ENCODE data around the gene SIM1. TPM values are rescaled to one million over a fixed set of nuclear protein-coding genes. Genes with fewer than 3 reads are reported as not detected.

Gene SIM1
- total RNA-seq, 8 experiments from 2014 or later: 1.5 to 8.3 (median 3.8) TPM

DNA sequence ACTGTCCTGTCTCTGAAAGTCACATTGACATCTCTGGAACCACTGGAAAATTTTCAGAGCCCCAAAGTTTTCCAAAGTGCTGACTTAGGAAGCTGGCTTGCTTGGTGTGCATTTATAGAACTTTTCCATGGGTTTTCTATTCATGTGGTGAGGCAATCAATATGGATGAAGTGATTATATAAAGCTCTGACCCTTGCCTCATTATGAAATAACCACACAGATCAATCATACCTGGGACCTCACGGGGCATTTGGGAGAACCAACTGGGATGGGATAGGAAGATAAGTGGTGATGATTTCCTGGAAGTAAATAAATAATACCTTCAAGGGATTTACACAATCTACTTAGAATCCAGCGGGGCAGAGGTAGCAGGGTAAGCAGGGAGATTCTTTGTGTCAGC, 22.9 kb upstream of the SIM1 start:
- Histone ChIP-seq H3K4me3 (no peak overlapping the region), H3K4me1 (replicated peaks in 1 of 2) (peaks cover 0 to 14% of the 10 kb centered on the region in 2 donors), H3K27ac (no peak overlapping the region)
- ATAC-seq (replicated peaks in 6 of 8): no peak
- in situ Hi-C loops (cut with MboI; ENCODE audit: low pct_unique_long_range_greater_than_20kb in 2 of 9, low sequenced_read_pairs in 9 of 9, unreplicated experiment in 9 of 9): loop anchor here in 5 of 9 experiments (10.0 to 25.0 kb wide), 3 partner anchors 373 to 475 kb away; no protein-coding TSS in a partner anchor
- 75 to 100% (median 100%) methylated on average over 1 to 2 of the region's 2 CpGs; no CpG with 5 or more reads in 3 of the 10 experiments for WGBS, 10 experiments

- in situ Hi-C loops (cut with MboI; ENCODE audit: low pct_unique_long_range_greater_than_20kb in 2 of 9, low sequenced_read_pairs in 9 of 9, unreplicated experiment in 9 of 9): loop anchor here in 5 of 9 experiments (10.0 to 25.0 kb wide), 3 partner anchors 370 to 473 kb away; no protein-coding TSS in a partner anchor
- Histone ChIP-seq H3K4me3 (no peak overlapping the region), H3K4me1 (replicated peaks in 1 of 2) (no peaks in the 10 kb centered on the region), H3K27ac (no peak overlapping the region)
- no peak for ATAC-seq (replicated peaks in 6 of 8)
These were observed 20.5 kb upstream of the SIM1 start for GRCh38 chr6:100485268-100485667.

DNA sequence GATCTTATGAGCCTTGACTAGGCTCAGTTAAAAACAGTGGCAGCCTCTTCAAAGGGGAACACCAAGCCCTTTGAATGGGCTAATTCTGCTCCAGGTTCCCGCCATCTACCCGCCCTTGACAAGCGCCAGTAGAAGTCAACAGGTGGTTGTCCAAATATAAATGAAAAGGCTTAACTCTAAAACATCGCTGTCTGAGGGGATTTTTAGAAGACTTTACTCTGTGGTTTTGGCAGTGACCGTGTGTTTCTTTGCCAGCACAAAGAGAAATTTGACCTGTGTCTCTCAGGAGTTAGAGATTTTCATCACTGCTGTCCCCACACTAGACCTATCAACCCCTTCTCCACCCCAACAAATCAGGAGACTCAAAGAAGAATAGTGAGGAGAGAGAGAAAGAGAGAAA, 19.8 kb upstream of the SIM1 start:
- WGBS, 10 experiments: 33 to 97% (median 86%) methylated on average over 1 to 5 of the region's 5 CpGs; no CpG with 5 or more reads in 3 of the 10 experiments
- no peak overlapping the region for H3K27ac ChIP-seq
- ATAC-seq (replicated peaks in 6 of 8): no peak
- in situ Hi-C loops (cut with MboI; ENCODE audit: low pct_unique_long_range_greater_than_20kb in 2 of 9, low sequenced_read_pairs in 9 of 9, unreplicated experiment in 9 of 9): loop anchor here in 5 of 9 experiments (10.0 to 25.0 kb wide), 3 partner anchors 370 to 472 kb away; no protein-coding TSS in a partner anchor
- no peak overlapping the region for H3K4me3 ChIP-seq
- H3K4me1 ChIP-seq (replicated peaks in 1 of 2): no peaks in the 10 kb centered on the region

- Histone ChIP-seq H3K4me3 (no peak overlapping the region), H3K27ac (no peak overlapping the region), H3K4me1 (replicated peaks in 1 of 2) (no peaks in the 10 kb centered on the region)
- ATAC-seq (replicated peaks in 6 of 8): no peak
- whole genome bisulfite sequencing, 10 experiments: 20 to 92% (median 50%) methylated on average over 1 to 2 of the region's 2 CpGs; no CpG with 5 or more reads in 6 of the 10 experiments
- in situ Hi-C loops (cut with MboI; ENCODE audit: low pct_unique_long_range_greater_than_20kb in 2 of 9, low sequenced_read_pairs in 9 of 9, unreplicated experiment in 9 of 9): loop anchor here in 5 of 9 experiments (10.0 to 25.0 kb wide), 3 partner anchors 368 to 470 kb away; no protein-coding TSS in a partner anchor
These were observed 18.0 kb upstream of the SIM1 start for GRCh38 chr6:100482698-100483097.

GRCh38 chr6:100479179-100480035, 14.7 kb upstream of the SIM1 start:
- in situ Hi-C loops (cut with MboI; ENCODE audit: low pct_unique_long_range_greater_than_20kb in 2 of 9, low sequenced_read_pairs in 9 of 9, unreplicated experiment in 9 of 9): loop anchor here (10.0 to 25.0 kb wide), 3 partner anchors 365 to 467 kb away; no protein-coding TSS in a partner anchor
- peak in 5 of 8 experiments; percentile 38 to 75 (median 66) for ATAC-seq (replicated peaks in 6 of 8)
- 0 to 72% (median 40%) methylated on average over 1 to 3 of the region's 3 CpGs; no CpG with 5 or more reads in 2 of the 10 experiments for WGBS, 10 experiments
- no peak overlapping the region for H3K27ac ChIP-seq
- no peaks in the 10 kb centered on the region for H3K4me1 ChIP-seq (replicated peaks in 1 of 2)
- no peak overlapping the region for H3K4me3 ChIP-seq

DNA sequence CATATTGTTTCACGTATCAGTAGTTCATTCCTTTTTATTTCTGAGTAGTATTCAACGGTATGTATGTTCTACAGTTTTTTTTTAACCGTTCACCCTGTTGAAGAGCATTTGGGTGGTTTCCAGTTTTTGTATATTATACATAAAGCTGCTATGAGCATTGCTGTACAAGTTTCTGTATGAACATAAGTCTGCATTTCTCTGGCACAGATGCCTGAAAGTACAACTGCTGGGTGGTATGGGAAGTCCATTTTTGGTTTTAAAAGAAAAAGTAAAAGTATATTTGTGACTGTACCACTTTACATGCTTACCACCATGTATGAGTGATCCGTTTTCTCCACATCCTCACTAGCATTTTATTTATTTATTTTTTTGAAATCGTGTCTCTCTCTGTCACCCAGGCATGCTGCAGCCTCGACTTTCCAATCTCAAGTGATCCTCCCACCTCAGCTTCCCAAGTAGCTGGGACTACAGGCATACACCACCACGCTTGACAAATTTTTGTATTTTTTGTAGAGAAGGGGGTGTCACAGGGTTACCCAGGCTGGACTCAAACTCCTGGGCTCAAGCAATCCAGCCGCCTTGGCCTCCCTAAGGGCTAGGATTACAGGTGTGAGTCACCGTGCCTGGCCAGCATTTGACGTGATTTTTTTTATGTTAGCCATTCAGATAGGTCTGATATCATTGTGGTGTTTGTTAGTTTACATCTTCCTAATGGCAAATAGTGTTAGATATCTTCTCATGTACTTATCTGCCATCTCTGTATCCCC, 11.0 kb upstream of the SIM1 start:
- in situ Hi-C loops (cut with MboI; ENCODE audit: low pct_unique_long_range_greater_than_20kb in 2 of 9, low sequenced_read_pairs in 9 of 9, unreplicated experiment in 9 of 9): loop anchor here in 8 of 9 experiments (10.0 to 25.0 kb wide), 3 partner anchors 361 to 463 kb away; no protein-coding TSS in a partner anchor
- WGBS, 10 experiments: 77 to 100% (median 84%) methylated on average over 2 to 10 of the region's 10 CpGs

DNA sequence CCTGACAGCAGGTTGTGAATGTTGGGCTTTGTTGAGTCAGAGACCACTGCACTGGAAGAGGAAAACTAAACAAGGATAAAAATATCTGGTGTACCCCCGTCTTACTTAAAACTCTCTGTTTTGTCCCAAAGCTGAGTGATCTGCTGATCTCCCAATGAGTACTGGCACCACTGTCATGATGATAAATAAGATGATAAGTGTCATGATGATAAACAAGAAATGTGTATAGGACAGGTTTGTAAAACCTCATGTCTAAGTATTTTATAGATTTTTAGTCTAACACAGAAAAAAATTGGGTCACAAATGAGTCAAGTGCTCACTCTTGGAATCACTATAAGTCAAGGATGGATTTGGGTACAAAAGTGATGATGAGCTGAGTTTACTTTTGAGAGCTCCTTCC, 8.5 kb upstream of the SIM1 start:
- H3K4me1 ChIP-seq (replicated peaks in 1 of 2): peaks cover 0 to 11% of the 10 kb centered on the region in 2 donors
- no peak for ATAC-seq (replicated peaks in 6 of 8)
- H3K27ac ChIP-seq: no peak overlapping the region
- H3K4me3 ChIP-seq: no peak overlapping the region
- 40 to 100% (median 76%) methylated on average over 1 of the region's 1 CpG; no CpG with 5 or more reads in 4 of the 10 experiments for WGBS, 10 experiments
- in situ Hi-C loops (cut with MboI; ENCODE audit: low pct_unique_long_range_greater_than_20kb in 2 of 9, low sequenced_read_pairs in 9 of 9, unreplicated experiment in 9 of 9): loop anchor here in 6 of 9 experiments (10.0 to 25.0 kb wide), 3 partner anchors 358 to 886 kb away; partner anchors contain the start of gene PRDM13 (in 2 of the 6)

More for the DNA sequence above, 11.0 kb upstream of the SIM1 start:
- Histone ChIP-seq H3K27ac (no peak overlapping the region), H3K4me3 (no peak overlapping the region), H3K4me1 (replicated peaks in 1 of 2) (peaks cover 0 to 11% of the 10 kb centered on the region in 2 donors)
- ATAC-seq (replicated peaks in 6 of 8): no peak

DNA sequence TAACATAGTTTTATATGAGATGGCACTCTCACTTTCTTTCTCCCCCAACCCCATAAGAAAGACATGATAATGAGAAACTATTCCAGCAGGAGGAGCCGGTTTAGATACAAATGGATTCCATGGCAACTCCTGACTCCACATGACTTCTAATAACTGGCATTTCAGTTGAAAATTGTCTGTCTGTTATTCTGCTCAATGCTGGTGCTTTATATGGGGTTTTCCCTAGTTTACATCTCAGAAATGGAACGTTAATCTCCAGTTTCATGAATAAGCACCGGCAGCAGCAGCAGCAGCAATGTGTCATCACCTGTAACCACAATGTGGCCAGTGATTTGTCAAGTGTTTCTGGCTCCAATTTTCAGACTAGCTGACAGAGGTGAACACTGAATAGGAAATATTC, 8.0 kb upstream of the SIM1 start:
- in situ Hi-C loops (cut with MboI; ENCODE audit: low pct_unique_long_range_greater_than_20kb in 2 of 9, low sequenced_read_pairs in 9 of 9, unreplicated experiment in 9 of 9): loop anchor here in 6 of 9 experiments (10.0 to 25.0 kb wide), 3 partner anchors 358 to 885 kb away; partner anchors contain the start of gene PRDM13 (in 2 of the 6)

DNA sequence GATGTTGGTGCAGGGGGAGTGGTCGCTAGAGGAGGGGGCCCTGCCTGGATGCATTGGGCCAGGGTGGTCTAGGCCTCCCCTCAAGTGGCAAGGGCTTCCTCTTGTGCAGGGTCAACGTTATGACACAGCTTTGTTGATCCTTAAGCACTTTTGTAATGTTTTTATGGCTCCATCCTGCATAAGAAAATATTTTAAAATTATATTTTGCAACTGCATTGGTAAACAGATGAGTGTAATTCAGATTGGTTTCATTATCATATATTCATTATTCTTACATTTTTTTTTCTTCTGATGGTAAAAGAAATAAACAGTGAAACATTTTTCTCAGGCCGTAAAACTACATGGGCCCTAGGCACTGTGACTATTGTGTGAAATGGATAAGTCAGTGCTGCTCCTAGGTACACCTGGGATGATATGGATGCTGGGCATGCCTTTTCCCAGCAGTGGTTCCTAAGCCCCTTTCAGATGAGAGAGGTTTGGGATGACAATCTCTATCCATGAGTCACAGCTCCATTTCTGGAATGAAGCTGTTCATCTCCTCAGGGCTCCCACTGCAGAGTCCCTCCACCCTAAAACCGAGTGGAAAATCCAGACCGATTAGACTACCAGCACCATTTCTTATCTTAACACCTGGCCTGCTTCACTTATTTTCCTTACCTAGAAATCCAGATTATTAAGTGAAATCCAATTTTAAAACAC, 5.8 kb upstream of the SIM1 start:
- Histone ChIP-seq H3K4me3 (no peak overlapping the region), H3K27ac (no peak overlapping the region), H3K4me1 (replicated peaks in 1 of 2) (peaks cover 0 to 11% of the 10 kb centered on the region in 2 donors)
- in situ Hi-C loops (cut with MboI; ENCODE audit: low pct_unique_long_range_greater_than_20kb in 2 of 9, low sequenced_read_pairs in 9 of 9, unreplicated experiment in 9 of 9): loop anchor here in 6 of 9 experiments (10.0 to 25.0 kb wide), 3 partner anchors 356 to 883 kb away; partner anchors contain the start of gene PRDM13 (in 2 of the 6)
- ATAC-seq (replicated peaks in 6 of 8): peak in 3 of 8 experiments; percentile 78 to 87 (median 79)
- 0 to 100% (median 74%) methylated on average over 1 to 5 of the region's 5 CpGs for WGBS, 10 experiments

More for the DNA sequence above, 8.0 kb upstream of the SIM1 start:
- Histone ChIP-seq H3K4me3 (no peak overlapping the region), H3K4me1 (replicated peaks in 1 of 2) (peaks cover 0 to 11% of the 10 kb centered on the region in 2 donors), H3K27ac (no peak overlapping the region)
- ATAC-seq (replicated peaks in 6 of 8): peak; percentile 19 to 79 (median 55)
- 7 to 38% (median 13%) methylated on average over 1 to 3 of the region's 3 CpGs; no CpG with 5 or more reads in 2 of the 10 experiments for WGBS, 10 experiments

DNA sequence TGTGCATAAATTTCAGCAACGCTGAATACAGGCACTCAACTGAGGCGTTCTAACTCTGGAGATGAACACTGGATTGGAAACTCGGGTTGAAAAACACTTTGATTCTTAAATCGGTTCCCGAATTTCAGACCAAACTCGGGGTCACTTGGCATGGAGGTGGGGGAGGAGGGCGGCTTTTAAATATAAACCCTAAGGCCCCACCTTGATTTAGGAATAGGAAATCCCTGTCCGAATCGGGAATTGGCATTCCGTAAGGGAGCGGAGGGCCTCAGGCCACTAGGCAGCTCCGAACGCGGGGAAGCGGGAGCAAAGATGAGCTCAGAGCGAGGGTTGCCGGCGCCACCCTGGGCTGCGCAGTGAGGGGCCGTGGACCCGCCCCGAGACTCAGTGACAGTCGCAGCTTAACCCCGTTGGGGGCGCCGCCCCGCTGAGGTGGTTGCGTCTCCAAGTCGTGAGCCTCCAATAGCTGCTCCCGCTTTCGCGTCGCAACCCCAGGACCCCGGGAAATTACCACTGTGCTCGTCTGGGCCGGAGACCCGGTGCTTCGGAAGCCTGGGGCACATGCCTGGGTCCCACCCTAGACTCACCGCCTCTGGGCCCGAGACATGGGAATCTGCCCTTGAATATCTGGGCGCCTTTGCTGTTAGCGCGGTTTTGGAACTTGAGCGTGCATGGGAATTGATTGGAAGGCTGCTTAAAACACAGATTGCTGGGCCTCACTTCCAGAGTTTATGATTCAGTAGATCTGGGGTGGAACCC, 4.6 kb upstream of the SIM1 start:
- ATAC-seq (replicated peaks in 6 of 8): no peak
- 13 to 100% (median 70%) methylated on average over 1 to 21 of the region's 44 CpGs; no CpG with 5 or more reads in 3 of the 10 experiments for WGBS, 10 experiments
- H3K27ac ChIP-seq: no peak overlapping the region
- H3K4me3 ChIP-seq: no peak overlapping the region
- in situ Hi-C loops (cut with MboI; ENCODE audit: low pct_unique_long_range_greater_than_20kb in 2 of 9, low sequenced_read_pairs in 9 of 9, unreplicated experiment in 9 of 9): loop anchor here in 3 of 9 experiments (25.0 kb wide), 2 partner anchors 857 to 882 kb away; partner anchors contain the start of gene PRDM13 (in 2 of the 3)
- H3K4me1 ChIP-seq (replicated peaks in 1 of 2): peaks cover 0 to 22% of the 10 kb centered on the region in 2 donors

DNA sequence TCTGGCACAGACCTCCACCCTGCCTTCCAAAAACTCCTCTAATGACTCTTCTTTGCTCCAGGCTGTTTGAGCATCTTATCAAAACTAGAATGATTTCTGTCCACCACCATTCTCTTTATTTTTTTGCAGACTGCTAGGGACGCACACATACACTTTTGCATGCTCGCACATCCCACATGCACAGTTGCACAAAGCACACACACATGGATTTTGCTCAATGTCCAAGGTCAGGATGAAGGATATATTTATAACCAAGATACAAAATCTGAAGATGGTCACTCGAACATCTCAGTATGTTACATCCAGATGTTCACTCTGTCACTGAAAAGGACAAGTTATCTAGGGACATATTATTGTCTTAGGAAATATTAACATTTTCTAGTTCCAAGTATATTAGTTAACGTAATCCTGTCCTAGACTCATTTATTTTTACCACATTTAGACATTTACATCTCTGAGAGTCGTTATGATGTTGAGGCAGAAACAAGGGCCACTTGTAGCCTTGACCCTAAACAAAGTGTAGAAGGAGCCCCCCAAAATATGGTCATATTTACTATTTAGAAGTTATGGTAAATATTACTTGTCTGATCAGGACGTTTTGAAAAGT, 3.4 kb upstream of the SIM1 start:
- no peak overlapping the region for H3K4me3 ChIP-seq
- H3K4me1 ChIP-seq (replicated peaks in 1 of 2): peaks cover 0 to 20% of the 10 kb centered on the region in 2 donors
- no peak overlapping the region for H3K27ac ChIP-seq
- whole genome bisulfite sequencing, 10 experiments: 0 to 76% (median 39%) methylated on average over 1 to 6 of the region's 6 CpGs
- ATAC-seq (replicated peaks in 6 of 8): no peak
- in situ Hi-C loops (cut with MboI; ENCODE audit: low pct_unique_long_range_greater_than_20kb in 2 of 9, low sequenced_read_pairs in 9 of 9, unreplicated experiment in 9 of 9): loop anchor here in 3 of 9 experiments (25.0 kb wide), 2 partner anchors 856 to 881 kb away; partner anchors contain the start of gene PRDM13 (in 2 of the 3)

Data from motor neuron (in vitro differentiated cells).